Activated CD8-positive, alpha-beta memory T cell treated with anti-CD3 and anti-CD28 coated beads, Interleukin-2, amount 50 U/mL, for 24 hours (primary cell): ENCODE measurements around the gene EZH1.
"Not testable (repeated sequence)": the region's sequence is repeated elsewhere in the genome, so short reads cannot be mapped to it uniquely, and the experiment has no call there.

Experiments
- DNase-seq: peaks from one replicate; pipeline ENCODE4 v3.0.0-alpha.2; 2020; ENCODE audit errors: extremely low read depth

The EZH1 gene

DNA sequence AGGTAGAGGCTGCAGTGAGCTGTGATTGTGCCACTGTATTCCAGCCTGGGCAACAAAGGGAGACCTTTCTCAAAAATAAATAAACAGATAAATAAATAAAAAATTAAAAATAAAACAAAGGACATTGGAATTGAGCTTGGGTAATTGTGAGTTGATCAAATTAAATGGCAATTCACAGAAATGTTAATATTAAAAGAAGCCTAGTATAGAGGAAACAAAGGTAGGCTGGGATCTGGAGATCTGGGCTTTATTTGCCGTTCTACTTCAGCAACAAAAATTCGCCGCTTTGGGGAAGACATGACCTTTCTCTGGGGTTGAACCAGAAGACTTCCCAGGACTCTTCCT, 28.1 kb upstream of the EZH1 start:
- no peak for DNase-seq

DNA sequence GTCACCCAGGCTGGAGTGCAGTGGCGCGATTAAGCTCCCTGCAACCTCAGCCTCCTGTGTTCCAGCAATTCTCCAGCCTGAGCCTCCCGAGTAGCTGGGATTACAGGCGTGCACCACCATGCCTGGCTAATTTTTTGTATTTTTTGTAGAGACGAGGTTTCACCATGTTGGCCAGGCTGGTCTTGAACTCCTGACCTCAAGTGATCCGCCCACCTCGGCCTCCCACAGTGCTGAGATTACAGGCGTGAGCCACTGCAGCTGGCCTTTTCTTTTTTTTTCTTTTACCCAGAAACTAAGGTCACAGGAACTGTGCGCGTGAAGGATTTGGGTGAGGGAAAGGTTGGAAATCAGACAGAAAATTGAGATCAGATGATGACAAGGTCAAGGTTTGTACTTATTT, 25.1 kb upstream of the EZH1 start:
- DNase-seq, result not testable (repeated sequence)

DNA sequence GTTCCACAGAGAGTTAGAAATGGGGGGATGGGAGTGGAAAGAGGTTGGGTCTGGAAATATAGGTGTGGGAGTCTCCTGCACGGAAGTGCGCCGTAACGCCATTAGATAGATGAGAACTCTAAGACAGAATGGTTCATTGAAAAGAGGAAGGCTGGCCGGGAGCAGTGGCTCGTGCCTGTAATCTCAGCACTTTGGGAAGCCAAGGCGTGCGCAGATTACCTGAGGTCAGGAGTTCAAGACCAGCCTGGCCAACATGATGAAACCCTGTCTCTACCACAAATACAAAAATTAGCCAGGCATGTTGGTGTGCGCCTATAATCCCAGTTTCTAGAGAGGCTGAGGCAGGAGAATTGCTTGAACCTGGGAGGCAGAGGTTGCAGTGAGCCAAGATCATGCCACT, 23.2 kb upstream of the EZH1 start:
- not testable (repeated sequence) for DNase-seq

DNA sequence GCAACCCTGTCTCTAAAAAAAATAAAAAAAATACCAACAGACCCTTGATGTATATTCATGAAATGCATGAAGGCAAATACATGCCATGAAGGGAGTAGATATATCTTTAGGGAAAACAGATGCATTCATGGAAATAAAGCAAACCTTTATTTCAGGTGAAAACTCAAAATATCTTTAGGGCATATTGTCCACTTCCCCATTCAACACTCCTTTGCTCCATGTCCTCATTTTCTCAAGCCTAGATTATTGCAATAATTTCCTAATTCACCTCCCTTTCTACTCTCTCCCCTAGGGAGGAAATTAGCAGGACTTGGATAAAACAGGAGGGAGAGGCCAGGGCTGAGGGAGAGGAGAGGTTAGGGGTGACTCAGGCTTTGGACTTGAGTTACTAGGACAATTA, 22.7 kb upstream of the EZH1 start:
- no peak for DNase-seq

DNA sequence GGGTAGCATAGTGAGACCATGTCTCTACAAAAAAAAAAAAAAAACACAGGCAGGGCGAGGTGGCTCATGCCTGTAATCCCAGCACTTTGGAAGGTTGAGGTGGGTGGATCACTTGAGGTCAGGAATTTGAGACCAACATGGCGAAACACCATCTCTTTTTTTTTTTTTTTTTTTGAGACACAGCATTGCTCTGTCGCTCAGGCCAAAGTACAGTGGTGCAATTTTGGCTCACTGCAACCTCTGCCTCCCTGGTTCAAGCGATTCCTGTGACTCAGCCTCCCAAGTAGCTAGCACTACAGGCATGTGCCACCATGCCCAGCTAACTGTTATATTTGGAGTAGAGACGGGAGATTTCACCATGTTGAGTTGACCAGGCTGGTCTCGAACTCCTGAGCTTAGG, 21.3 kb upstream of the EZH1 start:
- DNase-seq, result no peak

DNA sequence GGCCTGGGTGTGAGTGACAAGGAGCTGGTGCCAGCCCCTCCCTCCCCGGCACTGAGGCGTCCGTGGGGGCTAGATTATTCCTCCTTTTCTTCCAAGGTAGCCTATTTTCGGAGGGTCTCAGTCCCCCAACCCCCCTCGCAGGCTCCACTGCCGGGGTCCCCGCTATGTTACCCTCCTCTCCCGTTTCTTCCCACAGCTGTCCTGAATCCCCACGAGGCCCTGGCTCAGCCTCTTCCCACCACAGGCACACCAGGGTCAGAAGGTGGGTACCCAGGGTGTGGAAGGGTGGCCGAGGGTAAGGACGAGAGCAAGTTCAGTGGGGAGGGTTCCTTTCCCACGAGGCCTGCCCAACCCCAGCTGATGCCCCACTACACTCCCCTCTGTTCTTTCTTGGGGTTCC, 16.8 kb upstream of the EZH1 start:
- no peak for DNase-seq

DNA sequence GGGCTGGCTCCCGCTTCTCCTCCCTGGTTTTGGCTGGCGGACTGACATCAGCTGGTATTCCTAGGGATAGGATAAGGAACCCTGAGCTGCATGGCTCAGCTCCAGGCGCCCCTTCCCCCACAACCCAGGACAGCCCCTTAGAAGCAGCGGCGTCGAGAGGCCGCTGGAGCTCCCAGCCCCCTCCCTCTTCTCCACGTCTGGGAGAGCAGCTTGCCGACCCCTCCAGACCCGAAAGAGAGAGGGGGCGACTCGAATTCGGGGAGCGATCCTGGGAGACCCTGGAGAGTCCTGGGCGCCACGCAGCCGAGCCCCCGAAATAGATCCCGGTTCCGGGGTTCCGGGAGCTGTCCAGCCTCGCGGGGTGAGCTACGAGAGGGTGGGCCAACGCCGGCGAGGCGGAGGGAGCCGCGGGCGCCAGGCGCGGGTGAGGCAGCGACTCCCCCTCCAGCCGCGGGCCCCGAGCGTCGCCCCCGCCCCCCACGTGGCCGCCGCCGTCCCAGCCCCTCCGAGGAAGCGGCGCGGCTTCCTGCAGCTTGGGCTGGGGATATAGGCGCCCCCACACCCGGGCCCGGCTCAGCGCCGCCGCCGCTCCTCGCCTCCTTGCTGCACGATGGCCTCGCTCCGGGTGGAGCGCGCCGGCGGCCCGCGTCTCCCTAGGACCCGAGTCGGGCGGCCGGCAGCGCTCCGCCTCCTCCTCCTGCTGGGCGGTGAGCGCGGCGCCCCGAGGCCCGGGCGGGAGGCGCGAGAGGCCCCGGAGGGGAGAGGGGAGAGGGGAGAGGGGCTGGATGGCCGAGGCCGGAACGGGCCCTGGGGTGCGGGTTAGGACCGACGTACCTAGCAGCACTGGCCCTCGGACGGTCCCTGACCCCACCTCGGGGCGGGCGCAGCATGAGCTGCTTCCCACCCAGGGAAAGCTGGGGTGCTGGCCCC, 16.1 kb upstream of the EZH1 start, which contains the start of gene RAMP2:
TSS of gene RAMP2 (plus strand) at position 576 of the 930 bp plus-strand sequence. CDS start at position 611, 35 bp downstream.
- DNase-seq, result no peak

DNA sequence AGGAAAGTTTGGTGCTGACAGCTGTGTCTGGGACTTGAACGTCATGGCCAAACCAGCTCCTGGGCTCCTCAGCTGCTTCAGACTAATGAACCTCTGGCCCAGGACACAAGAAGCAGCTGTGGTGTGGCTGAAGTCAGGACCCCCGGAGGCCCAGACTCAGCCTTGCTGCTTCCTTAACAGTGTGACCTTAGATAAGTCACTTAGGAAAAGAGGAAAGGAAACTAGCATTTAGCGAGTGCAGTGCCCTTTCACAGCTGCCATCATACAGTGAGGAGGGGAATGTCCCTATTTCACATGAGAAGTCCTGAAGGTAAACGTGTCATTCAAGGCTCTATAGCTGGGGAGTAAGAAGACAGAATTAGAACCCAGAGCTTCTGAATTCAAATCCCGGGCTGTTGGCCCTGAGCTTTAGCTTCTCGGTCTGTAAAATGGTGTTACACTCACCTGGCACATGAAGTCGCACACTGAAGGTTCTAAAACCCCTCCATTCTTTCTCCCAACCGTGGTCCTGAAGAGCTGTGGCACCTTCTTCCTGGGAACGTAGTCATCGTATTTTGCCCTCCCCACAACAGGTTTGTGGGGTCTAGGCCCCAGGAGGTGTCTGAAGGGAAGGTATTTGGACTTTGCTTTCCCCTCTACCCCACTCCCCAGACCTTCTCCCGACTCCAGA, 15.3 kb upstream of the EZH1 start:
- DNase-seq, result no peak

DNA sequence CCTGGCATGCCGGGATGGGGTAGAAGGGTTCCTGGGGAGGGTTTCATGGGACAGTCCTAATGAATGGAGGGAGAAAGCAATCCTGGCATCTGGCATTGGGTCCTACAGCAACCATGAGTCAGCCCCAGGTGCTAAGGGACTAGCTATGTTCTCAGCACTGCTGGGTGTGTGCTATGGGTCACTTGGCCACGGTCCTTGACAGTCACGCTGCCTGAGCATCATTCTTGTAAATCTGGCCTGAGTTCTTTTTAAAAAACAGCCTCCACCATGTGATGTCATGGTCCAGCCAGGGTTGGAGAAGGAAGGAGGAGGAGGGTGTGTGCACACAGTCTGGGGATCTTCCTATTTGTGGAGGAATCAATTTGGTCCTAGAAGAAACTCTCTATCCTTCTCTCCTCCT, 9.9 kb upstream of the EZH1 start:
- DNase-seq, result no peak

DNA sequence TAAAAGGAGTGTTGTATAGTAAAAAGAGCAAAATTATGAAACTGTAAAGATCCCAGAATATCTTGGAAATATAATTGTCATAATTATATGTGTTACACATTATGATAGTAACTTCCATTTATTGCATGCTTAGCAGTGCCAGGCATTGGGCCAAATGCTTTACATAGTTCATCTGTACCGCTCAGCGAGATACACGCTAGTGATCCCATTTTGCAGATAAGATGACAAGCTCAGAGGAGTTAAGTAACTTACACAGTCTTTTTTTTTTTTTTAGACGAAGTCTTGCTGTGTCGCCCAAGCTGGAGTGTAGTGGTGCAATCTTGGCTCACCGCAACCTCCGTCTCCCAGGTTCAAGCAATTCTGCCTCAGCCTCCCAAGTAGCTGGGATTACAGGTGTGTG, 6.8 kb upstream of the EZH1 start:
- DNase-seq, result no peak

DNA sequence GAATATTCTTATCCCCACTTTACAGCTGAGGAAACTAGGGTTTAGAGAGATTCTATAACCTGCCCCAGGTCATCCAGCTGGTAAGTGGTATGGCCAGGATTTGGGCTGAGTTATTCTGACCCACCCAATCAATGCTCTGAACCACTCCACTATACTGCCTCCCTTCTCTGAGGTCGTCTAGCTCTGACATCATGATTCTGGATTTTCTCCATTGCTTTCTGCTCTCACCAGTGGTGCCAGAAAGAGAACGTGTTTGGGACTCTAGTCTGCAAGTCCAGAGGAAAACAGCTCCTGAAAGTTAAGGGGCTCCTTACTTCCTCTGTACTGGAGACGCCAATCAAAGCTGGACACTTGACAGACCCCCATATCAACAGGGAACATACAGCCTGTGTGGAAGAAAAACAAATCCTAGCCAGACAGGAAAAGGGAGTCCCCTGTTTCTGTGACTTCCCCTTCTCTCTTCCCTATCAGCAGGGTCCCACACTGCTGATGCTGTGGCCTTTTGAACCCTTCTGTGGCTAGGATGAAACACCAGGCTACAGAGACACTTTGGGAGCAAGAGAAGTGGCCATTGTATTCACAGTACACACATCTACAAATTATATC, 6.0 kb upstream of the EZH1 start:
- DNase-seq, result no peak

DNA sequence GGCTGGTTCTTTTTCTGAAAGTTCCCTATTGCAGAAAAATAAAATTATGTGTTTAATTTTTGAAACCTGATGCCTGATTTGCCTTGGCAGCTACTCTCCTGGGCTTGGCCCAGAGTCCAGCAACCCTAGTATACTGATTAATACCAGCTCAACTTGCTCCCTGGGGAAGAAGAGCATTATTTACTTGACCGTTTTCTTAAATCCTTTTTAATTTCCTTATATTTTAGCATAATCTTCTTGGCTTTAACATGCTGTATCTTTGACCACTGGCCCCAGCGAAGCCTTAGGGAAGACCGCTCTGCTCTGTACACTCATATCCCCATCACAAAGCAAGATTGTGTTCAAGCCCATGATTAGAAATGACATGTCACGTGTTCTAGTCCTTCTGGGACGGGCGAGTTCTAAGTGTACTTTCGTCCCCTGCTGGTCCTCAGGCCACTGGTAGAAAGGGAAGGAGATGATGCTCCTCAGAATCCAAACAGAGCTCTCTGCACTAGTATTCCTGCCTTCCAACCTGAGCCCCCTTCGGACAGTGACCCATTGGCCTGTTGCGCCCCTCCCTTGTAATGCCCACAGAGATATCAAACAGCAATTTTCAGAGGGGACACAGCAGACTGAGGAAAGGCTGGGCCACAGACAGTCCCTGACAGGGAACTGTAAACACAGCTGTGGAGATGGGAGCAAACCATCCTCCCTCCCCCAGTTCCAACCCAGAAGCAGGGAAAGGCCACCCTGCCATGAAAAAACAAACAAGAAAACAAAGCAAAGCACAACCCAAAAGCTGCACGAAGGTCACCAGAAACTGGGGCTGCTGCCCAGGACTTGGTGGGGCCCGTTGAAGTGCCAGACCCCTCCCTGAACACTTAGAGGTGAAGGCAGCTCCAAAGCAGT, 4.3 kb upstream of the EZH1 start:
- DNase-seq, result no peak

DNA sequence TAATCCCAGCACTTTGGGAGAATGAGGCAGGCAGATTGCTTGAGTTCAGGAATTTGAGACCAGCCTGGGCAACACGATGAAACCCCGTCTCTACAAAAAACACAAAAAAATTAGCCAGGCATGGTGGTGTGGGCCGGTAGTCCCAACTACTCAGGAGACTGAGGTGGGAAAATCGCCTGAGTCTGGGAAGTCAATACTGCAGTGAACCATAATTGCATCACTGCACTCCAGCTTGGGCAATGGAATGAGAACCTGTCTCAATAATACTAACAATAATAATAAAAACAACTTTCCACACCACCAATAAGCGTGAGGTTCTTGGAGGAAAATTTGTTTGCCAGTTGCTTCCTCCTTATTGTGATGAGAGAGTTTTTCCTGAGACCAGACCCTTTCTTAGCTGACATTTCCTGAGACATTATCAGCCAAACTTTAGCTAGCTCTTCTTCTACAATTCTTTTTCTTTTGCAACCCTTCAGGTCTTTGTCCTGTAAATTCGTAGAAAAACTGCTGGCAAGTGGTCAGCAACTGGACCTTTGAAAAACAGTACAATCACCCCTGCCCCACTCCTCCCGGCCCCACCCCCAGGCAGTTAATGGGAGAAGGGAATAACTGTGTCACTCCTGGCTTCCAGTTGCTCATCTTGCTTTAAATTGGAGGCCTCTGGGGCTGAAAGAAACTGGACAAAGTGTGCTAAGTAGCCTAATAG, 3.5 kb upstream of the EZH1 start:
- DNase-seq, result no peak

DNA sequence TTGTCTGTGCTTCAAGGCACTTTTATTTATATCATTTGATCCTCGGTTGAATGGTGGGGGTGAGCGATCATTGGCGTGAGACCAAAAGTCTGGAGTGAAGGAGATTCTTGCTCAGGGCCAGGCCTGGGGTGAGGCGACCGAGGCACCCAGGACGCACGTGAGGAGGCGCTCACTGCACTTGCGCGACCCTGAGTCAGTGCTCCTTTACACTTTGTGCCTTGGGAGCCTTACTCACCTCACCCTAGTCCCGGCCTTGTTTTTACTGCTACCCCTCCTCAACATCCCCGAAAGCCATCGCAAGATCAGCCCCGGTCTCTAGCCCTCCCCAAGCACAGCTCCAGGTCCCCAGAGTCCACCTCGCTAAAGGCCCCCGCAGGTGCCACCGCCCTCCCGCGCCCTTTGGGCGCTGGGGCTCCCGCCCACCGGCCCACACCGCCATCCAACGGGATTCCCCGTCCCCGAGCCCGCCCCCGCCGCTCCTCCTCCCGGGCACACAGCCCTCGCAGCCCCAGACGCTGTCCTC, 496 bp downstream of the EZH1 start:
- peak; percentile 25 for DNase-seq

DNA sequence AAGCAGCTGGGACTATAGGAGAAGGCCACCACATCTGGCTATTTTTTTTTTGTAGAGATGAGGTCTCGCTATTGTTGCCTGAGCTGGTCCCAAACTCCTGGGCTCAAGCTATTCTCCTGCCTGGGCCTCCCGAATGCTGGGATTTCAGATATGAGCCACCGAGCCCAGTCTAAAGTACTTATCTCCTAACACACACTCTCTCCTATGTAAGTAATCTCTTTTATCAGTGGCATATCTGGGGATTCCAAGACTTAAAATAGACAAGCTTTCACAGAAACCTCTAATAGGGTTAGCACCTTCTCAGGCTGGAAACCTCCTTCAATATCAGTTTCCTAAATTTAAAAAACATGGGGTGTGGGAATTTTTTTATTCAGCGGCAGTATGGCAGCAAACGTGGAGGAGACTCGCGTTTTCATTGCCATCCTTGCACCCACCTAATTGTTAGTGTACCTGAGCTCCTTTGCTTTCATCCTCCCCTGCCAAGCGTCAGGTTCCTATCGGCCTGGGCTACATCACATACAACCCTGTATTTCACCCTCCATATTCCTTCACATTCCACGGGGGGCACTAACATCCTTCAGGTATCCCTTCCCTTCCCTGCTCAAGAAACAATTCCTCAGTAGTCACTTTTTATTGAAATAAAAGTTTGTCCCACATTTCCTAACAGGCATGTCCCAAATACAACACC, 1.1 kb downstream of the EZH1 start:
- no peak for DNase-seq

DNA sequence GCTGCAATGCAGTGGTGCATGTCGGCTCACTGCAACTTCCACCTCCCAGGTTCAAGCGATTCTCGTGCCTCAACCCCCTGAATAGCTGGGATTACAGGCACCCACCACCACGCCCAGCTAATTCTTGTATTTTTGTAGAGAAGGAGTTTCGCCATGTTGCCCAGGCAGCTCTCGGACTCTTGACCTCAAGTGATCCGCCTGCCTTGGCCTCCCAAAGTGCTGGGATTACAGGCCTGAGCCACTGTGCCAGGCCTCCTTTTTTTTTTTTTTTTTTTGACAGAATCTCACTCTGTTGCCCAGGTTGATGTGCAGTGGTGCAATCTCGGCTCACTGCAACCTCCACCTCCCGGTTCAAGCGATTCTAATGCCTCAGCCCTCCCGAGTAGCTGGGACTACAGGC, 1.9 kb downstream of the EZH1 start:
- DNase-seq, result not testable (repeated sequence)

DNA sequence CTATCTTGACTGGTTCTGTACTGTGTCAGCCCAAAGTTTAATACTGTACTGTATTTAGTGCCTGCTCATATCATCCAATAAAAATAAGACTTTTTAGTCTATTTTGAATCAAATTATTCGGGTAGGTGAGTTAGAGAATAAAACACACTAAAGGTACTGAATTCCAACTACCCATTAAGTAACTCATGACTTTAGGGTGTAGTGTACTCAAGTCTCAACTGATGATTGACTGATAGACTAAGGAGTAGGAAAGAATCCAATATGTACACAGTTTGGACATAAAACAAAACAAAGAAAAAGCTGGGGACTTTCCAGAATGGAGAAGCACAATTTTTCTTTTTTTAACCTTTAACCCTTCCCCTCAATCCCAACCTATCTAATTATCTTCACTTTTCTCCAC, 4.1 kb downstream of the EZH1 start:
- DNase-seq, result no peak

DNA sequence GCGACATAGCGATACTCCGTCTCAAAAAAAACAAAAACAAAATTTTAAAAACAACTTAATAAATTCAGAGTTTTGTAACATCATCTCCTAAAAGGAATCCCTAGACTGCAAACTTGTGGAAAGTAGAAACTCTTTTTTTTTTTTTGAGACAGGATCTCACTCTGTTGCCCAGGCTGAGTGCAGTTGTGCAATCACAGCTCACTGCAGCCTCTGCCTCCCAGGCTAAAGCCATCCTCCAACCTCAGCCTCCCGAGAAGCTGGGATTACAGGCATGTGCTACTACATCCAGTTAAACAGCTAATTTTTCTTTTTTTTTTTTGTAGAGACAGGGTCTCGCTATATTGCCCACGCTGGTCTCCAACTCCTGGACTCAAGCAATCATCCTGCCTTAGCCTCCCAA, 19.7 kb downstream of the EZH1 start:
- no peak for DNase-seq

DNA sequence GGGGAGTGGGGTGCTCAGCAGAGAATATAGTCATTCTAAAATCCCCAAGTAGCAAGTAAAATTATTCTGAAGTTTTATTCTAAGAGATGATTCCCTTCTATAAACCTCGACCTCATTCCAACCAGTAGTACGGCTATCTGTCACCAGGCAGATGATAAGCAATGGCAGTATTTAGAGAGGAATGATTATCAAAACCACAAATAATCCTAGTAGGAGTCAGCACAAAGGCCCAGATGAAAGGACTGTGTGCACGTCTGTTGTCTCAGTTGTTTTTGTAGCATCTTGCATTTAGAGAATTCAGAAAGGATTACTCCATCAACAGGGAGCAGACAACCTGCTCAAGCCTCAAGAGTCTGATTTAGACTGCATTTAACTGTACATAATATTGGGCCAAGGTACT, 21.2 kb downstream of the EZH1 start:
- DNase-seq, result no peak

DNA sequence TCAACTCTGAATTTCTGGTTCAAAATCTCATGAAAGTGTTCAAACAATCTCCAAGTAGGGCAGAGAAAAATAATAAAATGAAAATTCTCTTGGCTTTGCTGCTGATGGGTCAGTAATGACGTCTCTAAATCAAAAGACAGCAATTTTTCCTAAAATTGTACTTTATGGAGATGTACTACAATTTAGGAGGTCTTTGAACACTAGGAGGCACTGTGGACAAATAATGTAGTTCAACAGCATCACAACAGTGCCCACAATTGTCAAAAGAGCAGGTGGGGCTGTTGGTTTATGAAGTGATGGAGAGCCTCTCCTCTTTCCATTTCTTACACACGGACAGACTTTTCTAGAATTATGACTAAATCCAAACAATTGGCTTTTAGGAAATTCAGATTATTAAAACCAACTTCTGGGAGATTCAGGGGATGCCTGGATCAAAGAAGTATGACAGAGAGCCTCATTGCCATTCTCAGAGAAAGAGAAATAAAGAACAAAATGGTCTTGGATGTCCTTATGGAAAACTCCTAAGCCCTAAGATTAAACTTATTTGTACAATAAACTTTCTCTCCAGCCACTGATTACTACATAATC, 23.8 kb downstream of the EZH1 start:
- DNase-seq, result no peak
